ENCODE data around the gene HLA-B. TPM values are rescaled to one million over a fixed set of nuclear protein-coding genes. Genes with fewer than 3 reads are reported as not detected.

HLA-B gene
- total RNA-seq, 1 experiment from 2014 or later: 68.6 TPM

- H3K27me3 ChIP-seq (ENCODE audit: insufficient read depth, low read length): peaks cover 3% of the 10 kb centered on the region; the same call in 1 of the 2 replicates
- no peak overlapping the region for H3K4ac ChIP-seq (ENCODE audit: low read depth, low read length)
- peak overlapping the region; percentile 30 for H3K4me2 ChIP-seq (ENCODE audit: insufficient read depth, insufficient read length, low read length)
- no peak overlapping the region for H2BK5ac ChIP-seq (ENCODE audit: insufficient read length, low read length)
- H2AK5ac ChIP-seq (ENCODE audit: insufficient read length, low read length): no peak overlapping the region
- DNase-seq: no peak
- no peak overlapping the region for H3K18ac ChIP-seq (ENCODE audit: insufficient read length, low read depth, low read length)
- Mint-ChIP-seq H3K27me3 (ENCODE audit: low read depth) (peaks cover 97% of the 10 kb centered on the region), H3K27ac (no peak overlapping the region), H3K9me3 (no peaks in the 10 kb centered on the region), H3K4me1 (peaks cover 4 to 8% of the 10 kb centered on the region in 2 experiments), H3K36me3 (ENCODE audit: insufficient read depth in 1 of 3, low read depth in 3 of 3) (peaks cover 6 to 18% (median 10%) of the 10 kb centered on the region in 3 experiments), H3K4me3 (peak overlapping the region; percentile 74 to 78; a peak in 4 of 5 replicates)
- WGBS (ENCODE audit: extremely low coverage, insufficient read length, low lambda C conversion rate): no CpG with 5 or more reads among the region's 5 CpGs
- no peak for TF ChIP-seq CTCF (conservative IDR thresholded peaks at IDR 0.05)
- H2BK15ac ChIP-seq (ENCODE audit: low read depth, low read length): no peak overlapping the region
- H3K9me3 ChIP-seq (ENCODE audit: control insufficient read depth, low read depth, low read length): no peaks in the 10 kb centered on the region
- H3K79me2 ChIP-seq (ENCODE audit: insufficient read depth, low read length): no peaks in the 10 kb centered on the region
- no peaks in the 10 kb centered on the region for H3K23me2 ChIP-seq (ENCODE audit: insufficient read length, low read depth, low read length, poor library complexity, severe bottlenecking)
- no peak overlapping the region for H2AFZ ChIP-seq (ENCODE audit: low read length)
- H4K20me1 ChIP-seq (ENCODE audit: control insufficient read depth, insufficient read depth, insufficient read length): no peaks in the 10 kb centered on the region
- no peaks in the 10 kb centered on the region for H3K4me1 ChIP-seq (ENCODE audit: insufficient read depth, low read length)
- H3K27ac ChIP-seq (ENCODE audit: insufficient read length, low read depth, low read length): no peak overlapping the region
- no peak overlapping the region for H3K14ac ChIP-seq (ENCODE audit: insufficient read depth, low read length)
- H2BK12ac ChIP-seq (ENCODE audit: insufficient read length, low read depth, low read length): no peak overlapping the region
- no peak overlapping the region for H2BK120ac ChIP-seq (ENCODE audit: low read depth, low read length, poor library complexity, severe bottlenecking)
- H4K5ac ChIP-seq (ENCODE audit: insufficient read length, low read depth, low read length): no peak overlapping the region
- no peaks in the 10 kb centered on the region for H3K79me1 ChIP-seq (ENCODE audit: insufficient read depth, low read depth, low read length, poor library complexity, severe bottlenecking)
- H4K8ac ChIP-seq (replicated peaks; ENCODE audit: insufficient read length, low read depth, low read length): no peak overlapping the region
- H3T11ph ChIP-seq (ENCODE audit: low read length): no peak overlapping the region
- H3K9ac ChIP-seq (ENCODE audit: extremely low read depth, insufficient read length, low read length): no peak overlapping the region
- no peak overlapping the region for H2BK20ac ChIP-seq (ENCODE audit: low read depth, low read length, poor library complexity, severe bottlenecking)
- H3K56ac ChIP-seq (ENCODE audit: insufficient read length, low read depth, low read length): no peak overlapping the region
- no peak overlapping the region for H4K91ac ChIP-seq (ENCODE audit: insufficient read length, low read depth, low read length)
- H3K23ac ChIP-seq (ENCODE audit: insufficient read length, low read depth, low read length): no peak overlapping the region
These were observed 1.4 kb downstream of the HLA-B start for GRCh38 chr6:31355583-31355948.
